ENCODE results near the gene GALT.

GALT gene

GRCh38 chr9:34646211-34647083 lies at the start of gene GALT:
Gene GALT, plus strand, starts transcription at chr9:34646675. Its CDS starts 30 bp downstream, at chr9:34646705.
- peak; percentile 97 for DNase-seq (ENCODE audit: low read depth)

- no peak for DNase-seq (ENCODE audit: low read depth)
These were observed 46.9 kb upstream of the GALT start for GRCh38 chr9:34599546-34599945.

GRCh38 chr9:34600908-34601307 lies 45.6 kb upstream of the GALT start:
- DNase-seq (ENCODE audit: low read depth): no peak

DNA sequence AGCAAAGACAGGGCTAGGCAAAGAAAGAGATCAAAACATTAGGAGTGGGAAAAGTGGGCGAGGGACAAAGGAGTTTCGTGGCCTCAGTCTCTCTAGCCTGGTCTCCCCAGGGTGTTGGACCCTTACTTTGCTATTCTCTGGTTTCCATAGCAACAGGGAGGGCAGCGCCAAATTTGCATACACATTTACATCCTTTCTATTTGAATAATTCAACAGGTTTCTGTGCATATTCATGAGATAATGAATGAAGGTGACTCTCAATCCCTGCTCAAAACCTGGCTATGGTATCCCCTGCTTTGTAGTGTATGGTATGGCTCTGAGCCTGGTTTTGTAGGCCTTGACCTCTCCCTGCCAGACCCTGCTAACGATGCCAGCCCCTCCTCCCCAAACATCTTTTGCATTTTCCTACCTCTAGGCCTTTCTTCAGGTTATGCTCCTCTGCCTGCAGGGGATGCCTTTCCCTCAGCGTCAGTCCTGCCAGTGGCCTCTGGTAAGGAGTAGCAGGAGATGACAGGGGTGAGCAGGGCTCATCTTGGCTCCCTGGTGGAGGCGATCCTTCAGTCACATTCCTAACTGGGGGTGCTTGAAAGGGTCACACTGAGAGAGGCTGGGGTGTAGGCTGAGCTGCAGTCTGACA lies 44.4 kb upstream of the GALT start:
- no peak for DNase-seq (ENCODE audit: low read depth)

DNA sequence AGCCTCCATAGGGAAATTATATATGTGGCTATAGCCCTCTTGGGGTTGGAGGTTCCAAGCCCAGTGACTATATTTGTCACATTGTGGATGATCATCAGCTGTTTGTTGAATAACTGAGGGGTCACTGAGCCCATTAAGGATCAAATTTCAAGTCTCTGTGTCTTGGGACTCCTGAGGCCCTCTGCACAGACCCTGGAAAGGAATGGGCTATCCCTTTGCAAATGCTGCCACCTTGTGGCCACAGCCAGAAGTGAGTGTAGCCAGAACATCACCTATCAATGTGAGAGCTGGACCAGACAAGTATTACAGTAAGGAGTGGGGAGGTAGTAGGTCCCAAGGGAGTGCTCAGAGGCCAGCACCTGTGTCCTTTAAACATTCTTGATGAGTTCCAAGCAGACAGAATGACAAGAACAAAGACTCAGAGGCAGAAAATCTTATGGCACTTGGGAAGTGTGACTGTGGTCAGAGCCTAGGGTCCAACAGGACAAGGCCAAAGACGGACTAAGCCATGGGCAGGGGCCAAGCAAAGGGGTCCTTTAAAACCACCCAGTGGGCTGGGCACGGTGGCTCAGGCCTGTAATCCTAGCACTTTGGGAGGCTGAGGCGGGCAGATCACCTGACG lies 42.8 kb upstream of the GALT start:
- DNase-seq (ENCODE audit: low read depth): peak; percentile 76

- DNase-seq (ENCODE audit: low read depth): no peak
These were observed 40.3 kb upstream of the GALT start for GRCh38 chr9:34606190-34606589.

- DNase-seq (ENCODE audit: low read depth): no peak
These were observed 39.6 kb upstream of the GALT start for GRCh38 chr9:34606905-34607304.

GRCh38 chr9:34607331-34607730 lies 39.1 kb upstream of the GALT start:
- no peak for DNase-seq (ENCODE audit: low read depth)

- DNase-seq (ENCODE audit: low read depth): no peak
These were observed 35.9 kb upstream of the GALT start for GRCh38 chr9:34610434-34611206.

DNA sequence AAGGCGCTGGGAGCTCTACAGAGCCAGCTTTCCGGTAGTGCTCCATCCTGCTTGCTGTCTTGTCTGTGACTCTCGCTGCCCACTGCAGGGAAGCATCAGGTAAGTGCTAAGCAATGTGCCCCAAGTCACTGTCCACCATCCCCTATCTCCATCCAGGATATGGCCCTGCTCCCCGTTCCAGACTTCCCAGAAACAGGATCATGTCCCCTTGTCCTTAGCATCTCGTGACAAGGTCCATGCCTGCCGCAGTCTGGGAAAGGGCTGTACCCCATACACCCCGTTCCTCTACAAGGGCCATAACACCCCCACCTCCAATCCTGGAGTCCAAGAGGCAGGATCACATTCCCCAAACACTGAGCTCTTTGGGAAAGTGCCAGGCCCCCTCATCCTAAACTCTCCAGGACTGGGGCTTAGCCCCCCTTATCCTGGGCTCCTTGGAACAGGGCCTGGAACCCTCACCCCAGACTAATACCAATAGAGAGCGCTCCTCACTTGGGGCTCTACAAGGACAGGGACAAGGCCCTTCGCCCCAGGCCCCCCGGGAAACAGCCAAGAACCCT lies 35.1 kb upstream of the GALT start:
- no peak for DNase-seq (ENCODE audit: low read depth)

DNA sequence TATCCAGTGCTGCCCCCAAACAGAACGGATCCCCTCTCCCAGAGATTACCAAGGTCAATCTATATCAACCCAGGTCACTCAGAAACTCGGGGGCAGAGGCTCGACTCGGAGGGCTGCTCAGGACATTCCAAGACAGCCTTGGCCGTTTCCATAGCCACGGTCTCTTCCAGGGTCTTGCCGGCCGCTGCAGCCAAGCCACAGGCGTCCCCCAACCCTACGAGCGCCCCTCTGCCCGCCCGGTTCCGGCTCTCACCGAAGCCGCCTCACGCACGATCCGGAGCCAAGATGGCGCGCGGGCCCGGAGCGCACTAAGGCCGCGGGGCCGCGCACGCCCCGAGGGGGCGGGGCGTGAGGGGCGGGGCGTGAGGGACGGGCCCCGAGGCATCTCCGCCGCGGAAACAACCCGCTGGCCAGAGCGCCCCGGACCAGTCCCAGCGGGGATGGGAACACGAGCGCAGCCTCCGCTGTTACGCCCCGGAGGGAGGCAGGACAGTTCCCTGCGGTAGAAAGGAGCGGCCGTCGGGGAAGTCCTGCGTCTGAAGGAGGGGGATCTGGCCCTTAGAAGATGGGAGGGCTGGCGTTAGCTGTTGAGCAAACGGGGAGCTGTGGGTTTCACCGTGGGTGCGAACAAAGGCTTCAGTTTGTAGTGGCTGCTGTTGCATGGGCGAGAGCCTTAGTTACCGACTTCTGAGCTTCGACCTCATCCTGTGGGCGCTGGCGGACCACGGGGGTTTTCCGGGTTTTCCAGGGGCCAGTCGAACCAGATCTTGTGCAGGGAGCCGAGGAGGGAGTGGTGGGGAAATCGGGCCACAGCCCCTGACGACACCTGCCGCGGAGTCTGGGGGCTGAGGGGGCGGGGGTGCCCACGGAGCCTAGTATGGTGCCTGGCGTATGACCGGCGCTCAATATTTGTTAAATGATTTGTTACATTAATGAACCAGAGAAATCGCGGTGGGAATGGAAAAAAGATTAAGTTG lies 34.4 kb upstream of the GALT start, which contains the start of gene RPP25L:
RPP25L (minus strand) TSS at position 287 of the 977 bp plus-strand sequence. CDS start 801 bp downstream, outside the sequence.
- peak; percentile 68 for DNase-seq (ENCODE audit: low read depth)

GRCh38 chr9:34612788-34613390 lies 33.6 kb upstream of the GALT start:
- peak; percentile 67 for DNase-seq (ENCODE audit: low read depth)

- DNase-seq (ENCODE audit: low read depth): no peak
These were observed 31.3 kb upstream of the GALT start for GRCh38 chr9:34615132-34615531.

GRCh38 chr9:34620061-34620994 lies 26.1 kb upstream of the GALT start, which contains the start of gene DCTN3:
Gene DCTN3, minus strand, starts transcription at chr9:34620495. Its CDS starts 31 bp downstream, at chr9:34620464.
- peak; percentile 83 for DNase-seq (ENCODE audit: low read depth)

- no peak for DNase-seq (ENCODE audit: low read depth)
These were observed 22.9 kb upstream of the GALT start for GRCh38 chr9:34623374-34624235.

DNA sequence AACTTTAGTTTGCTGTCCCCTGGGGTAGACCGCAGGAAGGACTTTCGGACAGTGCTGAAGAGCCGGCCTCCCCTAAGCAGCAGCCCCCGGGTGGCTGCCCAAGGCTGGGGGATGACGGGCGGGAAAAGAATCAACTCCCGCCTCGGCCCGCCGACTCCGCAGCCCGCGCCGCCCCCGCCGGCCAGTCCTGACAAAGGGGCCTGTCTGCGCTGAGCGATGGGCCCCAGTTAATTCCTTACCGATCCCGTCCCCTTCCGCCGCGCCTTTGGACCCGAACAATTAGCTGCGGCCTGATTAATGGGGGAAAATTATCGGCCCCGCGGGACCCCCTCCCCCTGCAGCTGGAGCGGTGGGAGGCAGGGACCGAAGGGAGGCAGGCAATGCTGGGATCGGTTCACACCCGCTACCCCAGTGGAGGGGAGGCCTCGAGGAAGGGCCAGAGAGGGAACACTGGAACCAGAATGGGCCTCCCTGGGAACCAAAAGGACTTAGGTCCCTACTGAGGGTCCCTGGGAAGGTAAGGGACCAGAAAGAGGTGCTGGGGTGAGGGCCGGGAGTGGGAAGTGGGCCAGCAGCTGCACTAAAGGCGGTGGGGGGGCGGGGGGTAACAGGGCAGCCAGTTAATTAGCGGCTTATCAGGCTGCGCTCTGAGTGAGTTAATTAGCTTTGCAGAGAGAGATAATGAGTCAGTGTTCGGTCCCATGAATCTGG lies 21.8 kb upstream of the GALT start:
- DNase-seq (ENCODE audit: low read depth): no peak

DNA sequence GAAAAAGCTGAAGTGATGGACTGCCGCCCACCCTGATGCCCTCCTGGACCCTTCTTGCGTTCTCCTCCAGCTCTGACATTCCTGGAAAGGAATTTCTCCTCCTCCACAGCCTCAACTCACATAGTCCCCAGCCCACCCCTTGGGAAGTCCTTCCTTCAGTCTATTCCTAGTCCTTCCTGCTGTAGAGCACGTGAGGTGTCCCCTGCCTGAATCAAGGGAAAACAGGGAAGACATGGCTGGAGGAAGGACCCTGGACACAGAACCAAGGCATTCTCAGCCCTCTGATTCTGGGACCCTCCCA lies 21.3 kb upstream of the GALT start:
- no peak for DNase-seq (ENCODE audit: low read depth)

All from activated gamma-delta T cell treated with anti-CD3 and anti-CD28 coated beads, Interleukin-2, amount 50 U/mL, for 16 hours (primary cell).